HG03139 (cell line): ENCODE data around the gene ARPP21.

ENCODE experiments used
- ATAC-seq: cut with Tn5 transposase; IDR thresholded peaks from one replicate; pipeline ENCODE4 v1.9.1; 2021; ENCODE audit not compliant: unreplicated experiment

ARPP21 gene

GRCh38 chr3:35641331-35641730 lies 2.0 kb downstream of the ARPP21 start:
- no peak for ATAC-seq

DNA sequence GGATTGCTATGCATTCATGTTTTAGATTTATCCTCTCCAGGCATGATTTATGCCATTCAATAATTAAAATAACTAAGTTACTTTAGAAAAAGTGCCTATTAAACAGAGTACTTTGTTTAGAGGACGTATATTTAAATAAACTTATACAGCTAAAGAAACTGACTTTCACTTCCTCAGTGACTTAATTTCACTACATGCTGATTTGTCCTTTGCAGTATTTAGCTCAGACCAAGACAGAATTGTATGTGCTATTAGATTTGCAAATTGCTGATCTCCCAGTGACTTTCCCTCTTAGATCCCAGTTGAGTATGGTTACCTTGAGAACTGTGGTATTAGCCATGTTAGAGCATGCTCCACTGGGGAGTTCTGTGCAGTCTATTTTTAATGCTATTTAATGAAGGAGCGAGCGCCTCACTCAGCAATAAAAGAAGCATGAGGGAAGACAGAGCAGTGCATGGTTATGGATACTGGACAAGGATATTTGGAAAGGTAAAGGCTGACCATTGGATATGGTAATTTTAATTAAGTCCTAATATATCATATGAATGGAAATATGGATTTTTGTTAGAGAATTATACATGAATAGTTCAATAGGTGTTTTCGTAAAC lies 2.7 kb downstream of the ARPP21 start:
- ATAC-seq = no peak

DNA sequence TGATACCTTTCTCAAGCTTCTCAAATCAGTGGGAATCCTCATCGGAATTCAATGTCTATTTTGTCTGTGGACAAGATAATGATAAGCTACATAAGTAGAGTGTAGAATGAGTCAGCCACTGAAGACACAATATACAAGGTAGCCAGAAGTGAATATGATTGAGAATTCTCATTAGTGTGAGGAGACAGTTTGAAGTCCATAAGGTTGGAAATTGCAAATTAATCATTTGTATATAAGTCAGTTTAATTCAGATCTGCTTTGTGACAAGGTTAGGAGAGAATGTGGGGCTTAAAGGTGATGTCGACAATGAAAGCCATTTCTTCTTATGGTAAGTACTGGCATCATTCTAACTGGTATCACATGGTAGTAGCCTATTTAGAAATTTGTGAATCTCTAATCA lies 4.2 kb downstream of the ARPP21 start:
- ATAC-seq = no peak

GRCh38 chr3:35644451-35644850 lies 5.1 kb downstream of the ARPP21 start:
- no peak for ATAC-seq

DNA sequence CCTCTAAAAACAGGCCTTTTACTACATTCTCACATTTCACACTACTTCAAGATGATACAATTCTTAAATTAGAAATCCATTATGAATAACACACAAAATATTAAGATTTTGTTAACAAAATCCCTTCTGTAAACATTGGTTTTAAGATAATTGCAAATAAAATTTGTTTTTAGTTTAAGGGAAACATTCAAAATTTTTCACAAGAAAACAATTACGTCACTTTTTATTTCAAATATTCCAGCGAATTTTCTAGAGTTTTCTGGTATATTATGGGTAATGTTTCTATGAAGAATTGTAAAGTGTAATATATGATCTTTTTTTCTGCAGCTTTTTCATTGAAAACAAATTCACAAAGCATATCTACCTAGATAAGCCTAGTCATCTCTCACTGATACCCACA lies 5.9 kb downstream of the ARPP21 start:
- ATAC-seq = no peak

- ATAC-seq = no peak
Observed at GRCh38 chr3:35646081-35646480, 6.8 kb downstream of the ARPP21 start.

- ATAC-seq = no peak
Observed at GRCh38 chr3:35647461-35647860, 8.1 kb downstream of the ARPP21 start.

DNA sequence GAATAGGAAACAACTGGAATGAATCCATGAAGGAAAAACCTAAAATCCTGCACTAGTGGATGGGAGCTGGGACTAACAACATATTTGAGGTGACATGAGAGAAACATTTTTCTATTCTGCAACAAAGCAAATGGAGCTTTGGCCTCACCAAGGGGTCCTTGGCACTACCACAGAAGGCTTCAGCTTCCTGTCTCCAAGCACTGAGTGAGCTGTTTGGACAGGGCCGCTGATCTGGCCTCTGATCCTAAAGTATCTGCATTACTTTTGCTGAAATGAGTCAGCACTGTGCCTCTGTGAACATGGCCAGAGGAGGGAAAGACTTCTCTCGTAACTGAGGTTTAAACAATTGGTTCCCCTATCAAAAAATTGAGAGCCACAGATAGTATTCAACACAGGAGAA lies 9.0 kb downstream of the ARPP21 start:
- ATAC-seq = no peak

DNA sequence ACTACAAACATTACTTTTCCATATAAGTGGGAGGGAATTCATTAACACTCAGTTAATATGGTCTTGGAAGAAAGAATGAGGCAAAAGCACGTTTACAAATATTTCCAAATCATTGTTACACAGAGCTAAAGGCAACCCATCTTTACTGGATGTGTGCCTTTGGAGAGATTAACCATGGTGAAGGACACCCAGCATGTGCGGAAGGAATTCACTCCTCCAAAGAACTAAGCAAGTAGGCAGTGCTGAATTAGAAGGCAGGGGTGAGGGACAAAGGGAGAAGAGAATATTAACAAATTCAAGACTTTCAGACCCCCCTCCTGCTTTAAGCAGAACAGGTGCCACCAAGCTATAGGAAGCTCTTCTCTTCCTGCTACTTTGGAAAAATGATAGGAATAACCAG lies 10.1 kb downstream of the ARPP21 start:
- ATAC-seq = no peak

- ATAC-seq = no peak
Observed at GRCh38 chr3:35651426-35651825, 12.1 kb downstream of the ARPP21 start.

DNA sequence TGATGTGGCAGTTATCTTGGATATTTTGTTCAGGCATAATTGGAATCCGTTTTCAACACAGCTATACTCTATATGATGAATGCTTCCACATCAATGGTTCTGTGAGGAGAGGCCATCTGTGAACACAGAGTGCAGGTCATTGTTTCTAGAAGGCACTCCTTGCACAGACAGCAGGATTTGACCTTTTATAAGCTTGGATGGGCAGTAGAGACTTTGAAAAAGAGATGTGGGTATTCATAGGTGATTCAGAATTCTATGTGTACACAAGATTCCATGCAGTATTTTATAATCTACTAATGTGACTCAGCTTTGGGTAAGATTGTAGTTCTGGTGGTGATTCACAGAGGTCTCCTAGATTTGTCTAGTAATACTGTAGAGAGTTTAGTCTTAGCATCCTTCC lies 12.5 kb downstream of the ARPP21 start:
- ATAC-seq = no peak

GRCh38 chr3:35653347-35653746 lies 14.0 kb downstream of the ARPP21 start:
- no peak for ATAC-seq

DNA sequence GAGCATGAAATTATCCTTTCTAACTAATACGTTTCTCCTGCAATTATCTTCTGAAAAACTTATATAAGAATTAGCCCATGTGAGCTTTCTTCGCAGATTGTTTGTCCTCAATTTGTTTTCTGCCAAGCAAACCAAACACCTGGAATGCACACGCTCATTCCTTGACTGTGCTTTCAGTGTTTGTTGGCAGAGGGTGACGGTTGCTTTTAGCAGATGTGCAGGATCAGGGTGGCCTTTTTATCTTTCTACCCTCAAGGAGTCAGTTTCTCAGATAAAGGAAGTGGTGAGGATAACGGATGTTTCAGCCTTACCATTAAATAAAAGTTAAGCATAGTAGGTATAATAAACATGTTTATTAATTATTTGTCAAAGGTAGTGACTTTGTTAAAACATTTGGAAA lies 15.2 kb downstream of the ARPP21 start:
- no peak for ATAC-seq

GRCh38 chr3:35658686-35659085 lies 19.4 kb downstream of the ARPP21 start:
- ATAC-seq = no peak

- no peak for ATAC-seq
Observed at GRCh38 chr3:35659768-35660167, 20.4 kb downstream of the ARPP21 start.

GRCh38 chr3:35663471-35663870 lies 24.1 kb downstream of the ARPP21 start:
- ATAC-seq = no peak

DNA sequence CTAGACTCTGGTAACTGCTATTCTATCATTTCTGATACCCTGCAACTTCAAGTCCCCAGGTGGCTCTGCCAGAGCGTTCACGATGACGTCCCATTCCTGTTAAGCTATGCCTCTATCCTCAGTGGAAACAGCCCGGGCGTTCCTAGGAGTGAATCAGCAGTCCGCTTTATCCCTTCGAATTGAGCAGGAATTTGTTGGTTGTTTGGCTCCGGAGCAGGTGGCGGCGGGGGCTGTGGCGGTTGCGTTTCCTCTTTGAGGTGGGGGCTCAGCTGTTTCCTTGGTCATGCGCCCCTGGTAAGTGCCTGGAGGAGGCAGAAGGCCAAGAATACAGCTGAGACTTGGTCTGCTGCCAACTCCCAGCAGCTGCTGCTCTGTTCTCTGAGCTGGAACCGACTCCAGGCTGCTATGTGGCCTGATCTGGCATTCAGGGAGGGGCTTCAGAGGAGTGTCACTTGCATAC lies 25.2 kb downstream of the ARPP21 start:
- ATAC-seq = peak; percentile 78

- no peak for ATAC-seq
Observed at GRCh38 chr3:35665390-35666055, 26.2 kb downstream of the ARPP21 start.

GRCh38 chr3:35666888-35667287 lies 27.6 kb downstream of the ARPP21 start:
- no peak for ATAC-seq

- ATAC-seq = no peak
Observed at GRCh38 chr3:35670408-35670965, 31.2 kb downstream of the ARPP21 start.

- ATAC-seq = no peak
Observed at GRCh38 chr3:35671483-35671882, 32.2 kb downstream of the ARPP21 start.

GRCh38 chr3:35673017-35673416 lies 33.7 kb downstream of the ARPP21 start:
- no peak for ATAC-seq
